GM18508 (cell line): ENCODE results near the gene TMED10.
"Not testable (repeated sequence)": the region's sequence is repeated elsewhere in the genome, so short reads cannot be mapped to it uniquely, and the experiment has no call there.

Experiments
- ATAC-seq: cut with Tn5 transposase; IDR thresholded peaks from one replicate; pipeline ENCODE4 v1.9.1; 2021; ENCODE audit warnings: moderate number of reproducible peaks; ENCODE audit not compliant: insufficient read depth, unreplicated experiment

The TMED10 gene

GRCh38 chr14:75196064-75196463 lies 19.7 kb upstream of the TMED10 start:
- ATAC-seq: no peak

- ATAC-seq: no peak
Observed at GRCh38 chr14:75191100-75191499, 14.7 kb upstream of the TMED10 start.

- ATAC-seq: no peak
Observed at GRCh38 chr14:75190023-75190422, 13.6 kb upstream of the TMED10 start.

GRCh38 chr14:75188520-75189268 lies 12.3 kb upstream of the TMED10 start:
- no peak for ATAC-seq

- ATAC-seq: no peak
Observed at GRCh38 chr14:75188086-75188485, 11.7 kb upstream of the TMED10 start.

- no peak for ATAC-seq
Observed at GRCh38 chr14:75186953-75187352, 10.5 kb upstream of the TMED10 start.

GRCh38 chr14:75185251-75186040 lies 9.0 kb upstream of the TMED10 start:
- no peak for ATAC-seq

GRCh38 chr14:75184492-75184891 lies 8.1 kb upstream of the TMED10 start:
- ATAC-seq: no peak

- ATAC-seq: no peak
Observed at GRCh38 chr14:75184039-75184438, 7.6 kb upstream of the TMED10 start.

- ATAC-seq: no peak
Observed at GRCh38 chr14:75183225-75183624, 6.8 kb upstream of the TMED10 start.

- no peak for ATAC-seq
Observed at GRCh38 chr14:75182821-75183220, 6.4 kb upstream of the TMED10 start.

- not testable (repeated sequence) for ATAC-seq
Observed at GRCh38 chr14:75182163-75182562, 5.8 kb upstream of the TMED10 start.

- no peak for ATAC-seq
Observed at GRCh38 chr14:75181293-75182062, 5.1 kb upstream of the TMED10 start.

- no peak for ATAC-seq
Observed at GRCh38 chr14:75175677-75176141, 703 bp downstream of the TMED10 start.

GRCh38 chr14:75174066-75174465 lies 2.3 kb downstream of the TMED10 start:
- no peak for ATAC-seq

- ATAC-seq: no peak
Observed at GRCh38 chr14:75170772-75171171, 5.6 kb downstream of the TMED10 start.

GRCh38 chr14:75168586-75169335 lies 7.7 kb downstream of the TMED10 start:
- ATAC-seq: no peak

GRCh38 chr14:75167325-75167724 lies 9.1 kb downstream of the TMED10 start:
- no peak for ATAC-seq

- ATAC-seq: no peak
Observed at GRCh38 chr14:75165586-75166391, 10.6 kb downstream of the TMED10 start.
